Trophoblast cell (in vitro differentiated cells and primary cell): ENCODE data around the gene PFN1.
"Not testable (repeated sequence)": the region's sequence is repeated elsewhere in the genome, so short reads cannot be mapped to it uniquely, and the experiment has no call there.

Experiments used
- DNase-seq, 2 donors: peaks; one replicate each; pipeline ENCODE4 v3.0.0-alpha.2; 2016
- H2AFZ ChIP-seq: 2 replicates; pipeline ENCODE4 v1.6.1; 2013; ENCODE audit warnings: low read length, moderate library complexity, mild to moderate bottlenecking; ENCODE audit not compliant: insufficient read depth, poor library complexity
- H2AK5ac ChIP-seq: 2 replicates; pipeline ENCODE4 v1.6.1; 2013; ENCODE audit warnings: mild to moderate bottlenecking, low read length
- H2BK120ac ChIP-seq: 2 replicates; pipeline ENCODE4 v1.6.1; 2013; ENCODE audit warnings: low read length, mild to moderate bottlenecking, moderate library complexity; ENCODE audit not compliant: insufficient read depth, poor library complexity
- H2BK12ac ChIP-seq: 2 replicates; pipeline ENCODE4 v1.6.1; 2013; ENCODE audit warnings: mild to moderate bottlenecking, low read length, moderate library complexity
- H2BK5ac ChIP-seq: 2 replicates; pipeline ENCODE4 v1.6.1; 2013; ENCODE audit warnings: low read length, low read depth, moderate library complexity, mild to moderate bottlenecking; ENCODE audit not compliant: poor library complexity
- H3K14ac ChIP-seq: 2 replicates; pipeline ENCODE4 v1.6.1; 2013; ENCODE audit warnings: mild to moderate bottlenecking, low read length
- H3K18ac ChIP-seq: 2 replicates; pipeline ENCODE4 v1.6.1; 2013; ENCODE audit warnings: mild to moderate bottlenecking, low read length
- H3K23ac ChIP-seq: 2 replicates; pipeline ENCODE4 v1.6.1; 2013; ENCODE audit warnings: low read length
- H3K27ac ChIP-seq: 2 replicates; pipeline ENCODE4 v1.5.1; 2013; ENCODE audit warnings: low read depth, mild to moderate bottlenecking, inconsistent platforms, low read length, moderate library complexity
- H3K27me3 ChIP-seq: 2 replicates; pipeline ENCODE4 v1.6.1; 2013; ENCODE audit warnings: inconsistent platforms, mild to moderate bottlenecking, low read length, moderate library complexity; ENCODE audit not compliant: insufficient read depth
- H3K36me3 ChIP-seq, 2 experiments: 1 replicate in 1 of 2; 2 replicates in 1 of 2; pipeline ENCODE4 v1.6.1; 2013; ENCODE audit warnings: low read length in 2 of 2, mild to moderate bottlenecking in 2 of 2, moderate library complexity in 1 of 2; ENCODE audit not compliant: insufficient read depth in 2 of 2, control insufficient read depth in 1 of 2
- H3K4ac ChIP-seq: 2 replicates; pipeline ENCODE4 v1.6.1; 2013; ENCODE audit warnings: low read depth, mild to moderate bottlenecking, low read length, moderate library complexity
- H3K4me1 ChIP-seq, 2 experiments: 1 replicate in 1 of 2; 2 replicates in 1 of 2; pipeline ENCODE4 v1.6.1; 2013; ENCODE audit warnings: low read length in 2 of 2, mild to moderate bottlenecking in 2 of 2, moderate library complexity in 1 of 2; ENCODE audit not compliant: insufficient read depth in 2 of 2, control insufficient read depth in 1 of 2
- H3K4me2 ChIP-seq: 2 replicates; pipeline ENCODE4 v1.6.1; 2013; ENCODE audit warnings: inconsistent platforms, mild to moderate bottlenecking, low read length, moderate library complexity
- H3K4me3 ChIP-seq: 2 replicates; pipeline ENCODE4 v1.5.1; 2013; ENCODE audit warnings: mild to moderate bottlenecking, low read depth, low read length, inconsistent platforms
- H3K79me1 ChIP-seq: one replicate; pipeline ENCODE4 v1.6.1; 2013; ENCODE audit warnings: low read length
- H3K79me2 ChIP-seq: 2 replicates; pipeline ENCODE4 v1.6.1; 2013; ENCODE audit warnings: low read length, mild to moderate bottlenecking; ENCODE audit not compliant: control insufficient read depth, insufficient read depth, poor library complexity
- H3K9ac ChIP-seq: 2 replicates; pipeline ENCODE4 v1.6.1; 2013; ENCODE audit warnings: mild to moderate bottlenecking, low read length
- H3K9me3 ChIP-seq: 2 replicates; pipeline ENCODE4 v1.6.1; 2013; ENCODE audit warnings: low read depth, mild to moderate bottlenecking, control low read depth, inconsistent platforms, low read length; ENCODE audit not compliant: insufficient read depth
- H4K12ac ChIP-seq: 2 replicates; pipeline ENCODE4 v1.6.1; 2013; ENCODE audit warnings: low read depth, mild to moderate bottlenecking, low read length, moderate library complexity
- H4K8ac ChIP-seq: 2 replicates; pipeline ENCODE4 v1.6.1; 2013; ENCODE audit warnings: low read depth, mild to moderate bottlenecking, low read length, moderate library complexity
- H4K91ac ChIP-seq: one replicate; pipeline ENCODE4 v1.6.1; 2013; ENCODE audit warnings: low read depth, mild to moderate bottlenecking, low read length, moderate library complexity
- WGBS: extraction: QIAGEN DNeasy Blood & Tissue Kit; methylation state at CpG from one replicate; pipeline ENCODE4 v1.1.7; 2013; ENCODE audit warnings: missing lambda C conversion rate; ENCODE audit not compliant: insufficient read length, insufficient coverage; ENCODE audit errors: extremely low coverage; 5-methylcytosine and 5-hydroxymethylcytosine counted together

The PFN1 gene

DNA sequence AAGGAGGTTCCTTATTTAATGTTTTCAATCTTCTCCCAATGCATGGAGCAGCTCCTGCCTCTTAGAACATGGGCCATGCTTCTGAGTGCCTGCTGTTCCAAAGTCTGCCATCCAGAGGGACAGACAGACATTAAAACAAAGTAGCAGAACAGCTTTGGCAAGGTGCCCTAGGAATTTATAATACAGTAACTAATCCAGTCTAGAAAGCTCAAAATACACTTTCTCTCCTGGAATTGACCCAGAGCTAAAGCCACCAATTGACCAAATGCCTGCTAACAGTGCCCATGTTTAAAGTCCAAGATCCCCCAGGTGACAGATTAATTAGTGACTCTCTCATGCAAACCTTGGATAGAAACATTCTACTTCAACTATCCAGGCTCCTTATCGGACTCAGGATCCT lies 34.3 kb downstream of the PFN1 start:
- no peak overlapping the region for H3K4me3 ChIP-seq
- no peak overlapping the region for H3K18ac ChIP-seq
- H3K79me1 ChIP-seq = peaks cover 4% of the 10 kb centered on the region
- no peak overlapping the region for H3K4me2 ChIP-seq
- H3K14ac ChIP-seq = no peak overlapping the region
- no peak overlapping the region for H2BK12ac ChIP-seq
- no peak overlapping the region for H3K23ac ChIP-seq
- no peak overlapping the region for H2BK120ac ChIP-seq
- H3K4ac ChIP-seq = no peak overlapping the region
- H4K12ac ChIP-seq = no peak overlapping the region
- H2AFZ ChIP-seq = no peak overlapping the region
- no peaks in the 10 kb centered on the region for H3K27me3 ChIP-seq
- H2AK5ac ChIP-seq = no peak overlapping the region
- no peak overlapping the region for H3K9ac ChIP-seq
- H4K8ac ChIP-seq = no peak overlapping the region
- no peak overlapping the region for H2BK5ac ChIP-seq
- H4K91ac ChIP-seq = no peak overlapping the region
- peaks cover 5 to 8% of the 10 kb centered on the region in 2 experiments for H3K4me1 ChIP-seq
- DNase-seq = no peak
- no CpG with 5 or more reads among the region's 1 CpG for WGBS
- peaks cover 2% of the 10 kb centered on the region for H3K79me2 ChIP-seq
- no peaks in the 10 kb centered on the region for H3K9me3 ChIP-seq
- H3K36me3 ChIP-seq = no peaks in the 10 kb centered on the region
- H3K27ac ChIP-seq = no peak overlapping the region

DNA sequence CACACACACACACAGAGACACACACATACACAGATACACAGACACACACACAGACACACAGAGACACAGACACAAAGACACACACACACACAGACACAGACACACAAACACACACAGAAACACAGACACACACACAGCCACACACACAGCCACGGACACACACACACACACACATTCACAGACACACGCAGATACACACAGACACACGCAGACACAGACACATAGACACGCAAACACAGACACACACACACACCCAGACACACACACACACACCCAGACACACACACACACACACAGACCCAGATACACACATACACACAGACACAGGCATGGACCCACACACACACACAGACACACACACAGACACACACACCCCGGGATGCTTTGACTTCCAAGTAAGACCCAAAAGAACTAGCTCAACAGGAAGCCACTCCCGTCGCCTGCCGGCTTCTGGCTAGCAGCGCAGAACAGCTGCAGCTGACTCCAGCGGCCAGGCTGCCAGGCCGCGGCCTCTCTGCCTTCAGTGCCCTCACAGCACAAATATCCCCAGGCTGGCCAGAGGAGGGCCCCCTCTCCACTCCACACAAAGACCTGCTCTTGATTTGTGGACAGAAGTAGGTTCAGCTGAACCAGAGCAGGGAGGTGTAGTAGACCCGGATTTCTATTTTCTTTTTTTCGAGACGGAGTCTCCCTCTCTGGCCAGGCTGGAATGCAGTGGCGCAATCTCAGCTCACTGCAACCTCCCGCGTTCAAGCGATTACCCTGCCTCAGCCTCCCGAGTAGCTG lies 39.4 kb downstream of the PFN1 start:
- Histone ChIP-seq H4K8ac (peak overlapping the region; percentile 95), H3K27me3 (no peaks in the 10 kb centered on the region), H3K79me2 (peaks cover 4% of the 10 kb centered on the region), H3K4me1 (peaks cover 8 to 14% of the 10 kb centered on the region in 2 experiments), H2AFZ (no peak overlapping the region), H3K4me3 (peak overlapping the region; percentile 38), H2BK12ac (peak overlapping the region; percentile 3), H3K23ac (no peak overlapping the region), H3K36me3 (no peaks in the 10 kb centered on the region), H3K79me1 (peaks cover 11% of the 10 kb centered on the region), H2BK120ac (peak overlapping the region; percentile 87), H3K4me2 (peak overlapping the region; percentile 39), H4K12ac (peak overlapping the region; percentile 15), H3K18ac (peak overlapping the region; percentile 49), H3K9ac (no peak overlapping the region), H2AK5ac (peak overlapping the region; percentile 21), H3K27ac (peak overlapping the region; percentile 97), H2BK5ac (peak overlapping the region; percentile 99), H3K9me3 (peaks cover 2% of the 10 kb centered on the region), H3K14ac (peak overlapping the region; percentile 75), H3K4ac (no peak overlapping the region), H4K91ac (peak overlapping the region; percentile 93)
- DNase-seq = peak; percentile 95 to 96
- WGBS = no CpG with 5 or more reads among the region's 20 CpGs

DNA sequence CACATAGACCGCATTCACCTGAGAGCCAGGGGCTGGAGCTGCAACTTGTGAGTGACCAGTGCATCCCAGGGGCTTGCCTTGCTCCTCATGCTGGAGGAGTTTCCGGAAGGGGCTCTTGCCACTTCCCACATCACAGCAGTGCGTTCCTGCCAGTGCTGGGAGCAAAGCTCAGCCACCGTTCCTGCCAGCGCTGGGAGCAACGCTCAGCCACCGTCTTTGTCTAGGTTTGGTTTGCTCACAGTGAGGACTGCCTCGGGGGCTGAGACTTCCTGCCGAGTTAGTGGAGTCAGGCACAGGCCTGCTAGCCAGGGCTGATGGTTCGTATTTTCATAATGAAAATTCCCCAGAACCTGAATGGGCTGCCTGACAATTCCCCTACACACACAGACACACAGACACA lies 40.0 kb downstream of the PFN1 start:
- H3K27me3 ChIP-seq = no peaks in the 10 kb centered on the region
- peak overlapping the region; percentile 76 for H4K91ac ChIP-seq
- peak; percentile 81 to 85 for DNase-seq
- peaks cover 11% of the 10 kb centered on the region for H3K79me1 ChIP-seq
- no peak overlapping the region for H3K9ac ChIP-seq
- no peak overlapping the region for H3K14ac ChIP-seq
- peak overlapping the region; percentile 56 for H4K8ac ChIP-seq
- H3K4me1 ChIP-seq = peaks cover 8 to 14% of the 10 kb centered on the region in 2 experiments
- H3K36me3 ChIP-seq = no peaks in the 10 kb centered on the region
- H4K12ac ChIP-seq = peak overlapping the region; percentile 14
- H3K4ac ChIP-seq = no peak overlapping the region
- H2AK5ac ChIP-seq = no peak overlapping the region
- peak overlapping the region; percentile 27 for H2BK5ac ChIP-seq
- peak overlapping the region; percentile 50 for H2BK120ac ChIP-seq
- peak overlapping the region; percentile 39 for H3K4me2 ChIP-seq
- peak overlapping the region; percentile 97 for H3K27ac ChIP-seq
- no peak overlapping the region for H3K23ac ChIP-seq
- no peak overlapping the region for H2BK12ac ChIP-seq
- no CpG with 5 or more reads among the region's 10 CpGs for WGBS
- H2AFZ ChIP-seq = no peak overlapping the region
- H3K18ac ChIP-seq = peak overlapping the region; percentile 49
- peaks cover 2% of the 10 kb centered on the region for H3K9me3 ChIP-seq
- peaks cover 4% of the 10 kb centered on the region for H3K79me2 ChIP-seq
- no peak overlapping the region for H3K4me3 ChIP-seq

DNA sequence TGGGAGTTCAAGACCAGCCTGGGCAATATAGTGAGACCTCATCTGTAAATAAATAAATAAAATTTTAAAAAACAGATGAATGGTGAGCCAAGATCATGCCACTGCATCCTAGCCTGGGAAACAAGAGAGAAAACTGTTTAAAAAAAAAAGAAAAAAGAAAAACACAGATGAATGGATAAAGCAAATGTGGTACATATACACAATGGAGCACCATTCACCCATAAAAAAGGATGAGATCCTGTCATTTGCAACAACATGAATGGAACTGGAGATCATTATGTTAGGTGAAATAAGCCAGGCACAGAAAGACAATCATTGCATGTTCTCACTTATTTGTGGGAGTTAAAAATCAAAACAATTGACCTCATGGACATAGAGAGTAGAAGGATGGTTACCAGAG lies 41.7 kb downstream of the PFN1 start:
- H3K36me3 ChIP-seq, H3K9me3 ChIP-seq, H4K8ac ChIP-seq, H4K91ac ChIP-seq, H3K14ac ChIP-seq, H2AK5ac ChIP-seq, H4K12ac ChIP-seq, H3K23ac ChIP-seq, H3K18ac ChIP-seq, H3K27me3 ChIP-seq, DNase-seq, H3K27ac ChIP-seq, H3K79me2 ChIP-seq, H3K4ac ChIP-seq, H2AFZ ChIP-seq, H2BK12ac ChIP-seq, H2BK120ac ChIP-seq, H2BK5ac ChIP-seq, H3K4me3 ChIP-seq, H3K9ac ChIP-seq, H3K4me2 ChIP-seq: not testable (repeated sequence)
- H3K79me1 ChIP-seq = peaks cover 11% of the 10 kb centered on the region
- H3K4me1 ChIP-seq = peaks cover 8 to 14% of the 10 kb centered on the region in 2 experiments
